ENCODE data around the gene AMMECR1L.
"Not testable (repeated sequence)": the region's sequence is repeated elsewhere in the genome, so short reads cannot be mapped to it uniquely, and the experiment has no call there.

AMMECR1L gene

GRCh38 chr2:127917916-127918315 is 32.2 kb upstream of the AMMECR1L start:
- TF ChIP-seq CTCF (IDR thresholded peaks at IDR 0.05) = no peak
- Histone ChIP-seq H3K36me3 (ENCODE audit: control insufficient read depth, insufficient read depth, low read length) (no peaks in the 10 kb centered on the region), H3K4me1 (no peaks in the 10 kb centered on the region)

DNA sequence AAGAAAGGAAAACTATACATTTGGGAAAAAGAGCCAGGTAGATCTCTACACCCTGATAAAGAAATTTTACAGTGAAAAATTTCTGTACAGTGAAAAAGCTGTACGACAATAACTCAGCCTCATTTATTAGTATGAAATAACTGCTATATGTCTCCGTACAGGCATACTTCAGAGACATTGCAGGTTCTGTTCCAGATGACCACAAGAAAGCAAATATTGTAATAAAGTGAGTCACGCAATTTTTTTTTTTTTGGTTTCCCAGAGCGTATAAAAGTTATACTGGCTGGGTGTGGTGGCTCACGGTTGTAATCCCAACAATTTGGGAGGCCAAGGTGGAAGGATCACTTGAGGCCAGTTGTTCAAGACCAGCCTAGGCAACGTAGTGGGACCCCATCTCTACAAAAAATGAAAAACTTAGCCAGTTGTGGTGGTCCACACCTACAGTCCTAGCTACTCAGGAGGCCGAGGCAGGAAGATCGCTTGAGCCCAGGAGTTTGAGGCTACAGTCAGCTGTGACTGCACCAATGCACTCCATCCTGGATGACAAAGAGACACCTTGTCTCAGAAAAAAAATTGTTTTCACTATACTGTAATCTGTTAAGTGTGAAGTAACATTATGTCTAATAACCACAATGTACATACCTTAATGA is 28.2 kb upstream of the AMMECR1L start:
- Histone ChIP-seq H3K9me3 (ENCODE audit: control insufficient read depth, low read length) (no peaks in the 10 kb centered on the region), H3K79me2 (no peaks in the 10 kb centered on the region), H3K4me3 (ENCODE audit: low read depth, low read length) (no peak overlapping the region), H2AFZ (no peak overlapping the region), H3K36me3 (ENCODE audit: control insufficient read depth, insufficient read depth, low read length) (no peaks in the 10 kb centered on the region), H3K9ac (no peak overlapping the region), H3K27ac (no peak overlapping the region), H3K4me1 (no peaks in the 10 kb centered on the region), H3K4me2 (ENCODE audit: low read length) (no peak overlapping the region), H3K27me3 (ENCODE audit: control insufficient read depth, insufficient read depth, low read length) (no peaks in the 10 kb centered on the region)
- TF ChIP-seq CTCF (IDR thresholded peaks at IDR 0.05) = no peak

More at GRCh38 chr2:127917916-127918315, 32.2 kb upstream of the AMMECR1L start:
- Histone ChIP-seq H2AFZ (no peak overlapping the region), H3K27me3 (ENCODE audit: control insufficient read depth, insufficient read depth, low read length) (no peaks in the 10 kb centered on the region), H3K27ac (no peak overlapping the region), H3K4me3 (ENCODE audit: low read depth, low read length) (no peak overlapping the region), H3K4me2 (ENCODE audit: low read length) (no peak overlapping the region), H3K9ac (no peak overlapping the region), H3K79me2 (no peaks in the 10 kb centered on the region), H3K9me3 (ENCODE audit: control insufficient read depth, low read length) (no peaks in the 10 kb centered on the region)

- Histone ChIP-seq H3K4me3 (ENCODE audit: low read depth, low read length) (no peak overlapping the region), H3K27me3 (ENCODE audit: control insufficient read depth, insufficient read depth, low read length) (no peaks in the 10 kb centered on the region), H3K9me3 (ENCODE audit: control insufficient read depth, low read length) (no peaks in the 10 kb centered on the region), H3K27ac (no peak overlapping the region), H3K79me2 (no peaks in the 10 kb centered on the region), H3K4me2 (ENCODE audit: low read length) (no peak overlapping the region), H2AFZ (no peak overlapping the region), H3K36me3 (ENCODE audit: control insufficient read depth, insufficient read depth, low read length) (no peaks in the 10 kb centered on the region), H3K9ac (no peak overlapping the region), H3K4me1 (no peaks in the 10 kb centered on the region)
- TF ChIP-seq CTCF (IDR thresholded peaks at IDR 0.05) = no peak
Measured at GRCh38 chr2:127911737-127912136, 26.0 kb upstream of the AMMECR1L start.

- no peak overlapping the region for H3K9ac ChIP-seq
- H2AFZ ChIP-seq = no peak overlapping the region
- H3K36me3 ChIP-seq (ENCODE audit: control insufficient read depth, insufficient read depth, low read length) = no peaks in the 10 kb centered on the region
- no peak for TF ChIP-seq CTCF (IDR thresholded peaks at IDR 0.05)
- no peaks in the 10 kb centered on the region for H3K79me2 ChIP-seq
- H3K9me3 ChIP-seq (ENCODE audit: control insufficient read depth, low read length) = no peaks in the 10 kb centered on the region
- no peaks in the 10 kb centered on the region for H3K4me1 ChIP-seq
- H3K27ac ChIP-seq = no peak overlapping the region
- no peak overlapping the region for H3K4me2 ChIP-seq (ENCODE audit: low read length)
- H3K27me3 ChIP-seq (ENCODE audit: control insufficient read depth, insufficient read depth, low read length) = no peaks in the 10 kb centered on the region
- H3K4me3 ChIP-seq (ENCODE audit: low read depth, low read length) = no peak overlapping the region
Measured at GRCh38 chr2:127910415-127910814, 24.7 kb upstream of the AMMECR1L start.

DNA sequence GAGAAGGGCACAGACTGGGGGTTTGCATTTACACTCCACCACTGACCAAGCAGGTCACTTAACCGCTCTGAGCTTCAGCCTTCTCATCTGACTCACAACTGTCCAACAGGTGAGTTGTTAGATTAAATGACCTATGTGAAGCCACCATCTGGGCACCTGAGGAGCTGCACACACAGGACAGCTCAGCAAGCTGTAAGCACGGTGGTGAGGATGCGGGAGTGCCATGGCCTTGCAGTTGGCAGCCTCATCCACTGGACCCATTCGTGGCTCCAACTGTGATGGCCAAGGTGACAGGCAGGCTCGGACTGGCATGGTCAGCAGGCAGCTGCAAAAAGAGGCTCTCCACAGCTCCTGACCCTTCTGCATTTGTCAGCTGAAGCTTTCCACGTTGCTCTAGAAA is 23.3 kb upstream of the AMMECR1L start:
- no peaks in the 10 kb centered on the region for H3K9me3 ChIP-seq (ENCODE audit: control insufficient read depth, low read length)
- H3K4me2 ChIP-seq (ENCODE audit: low read length) = no peak overlapping the region
- no peak overlapping the region for H2AFZ ChIP-seq
- no peak overlapping the region for H3K27ac ChIP-seq
- no peaks in the 10 kb centered on the region for H3K27me3 ChIP-seq (ENCODE audit: control insufficient read depth, insufficient read depth, low read length)
- no peaks in the 10 kb centered on the region for H3K36me3 ChIP-seq (ENCODE audit: control insufficient read depth, insufficient read depth, low read length)
- no peak for TF ChIP-seq CTCF (IDR thresholded peaks at IDR 0.05)
- no peak overlapping the region for H3K4me3 ChIP-seq (ENCODE audit: low read depth, low read length)
- H3K79me2 ChIP-seq = no peaks in the 10 kb centered on the region
- no peaks in the 10 kb centered on the region for H3K4me1 ChIP-seq
- H3K9ac ChIP-seq = no peak overlapping the region

- not testable (repeated sequence) for H3K79me2 ChIP-seq; H3K9ac ChIP-seq; H3K27me3 ChIP-seq (ENCODE audit: control insufficient read depth, insufficient read depth, low read length)
Measured at GRCh38 chr2:127907733-127908400, 22.1 kb upstream of the AMMECR1L start.

More at GRCh38 chr2:127907733-127908400, 22.1 kb upstream of the AMMECR1L start:
- not testable (repeated sequence) for H2AFZ ChIP-seq; H3K4me2 ChIP-seq (ENCODE audit: low read length); H3K4me3 ChIP-seq (ENCODE audit: low read depth, low read length); H3K27ac ChIP-seq; H3K36me3 ChIP-seq (ENCODE audit: control insufficient read depth, insufficient read depth, low read length); H3K9me3 ChIP-seq (ENCODE audit: control insufficient read depth, low read length); H3K4me1 ChIP-seq
